Lung (tissue), 12 donors: ENCODE data around the gene TANC1. TPM values are rescaled to one million over a fixed set of nuclear protein-coding genes. Genes with fewer than 3 reads are reported as not detected.

Experiments used
- ATAC-seq: fragments of 200-7000 bp; cut with Tn5 transposase; one replicate; pipeline ENCODE4 v1.9.1; 2020; ENCODE audit warnings: moderate number of reproducible peaks; ENCODE audit not compliant: insufficient read depth, low FRiP score
- DNase-seq, 3 donors: peaks; one replicate each; pipeline ENCODE4 v3.0.0-alpha.2; 2013 to 2017
- H3K27ac ChIP-seq, 2 donors: one replicate each; pipeline ENCODE4 v1.5.1; 2013; ENCODE audit warnings: mild to moderate bottlenecking in 2 of 2, moderate library complexity in 2 of 2, control low read depth in 1 of 2, inconsistent platforms in 1 of 2, low read depth in 1 of 2, low read length in 1 of 2
- H3K27me3 ChIP-seq, 3 donors: one replicate each; pipeline ENCODE4 v1.5.1; 2013; ENCODE audit warnings: low read length in 2 of 3; ENCODE audit not compliant: control insufficient read depth in 3 of 3, insufficient read depth in 3 of 3
- H3K36me3 ChIP-seq, 4 donors: one replicate each; pipeline ENCODE4 v1.5.1; 2013; ENCODE audit warnings: low read length in 4 of 4, mild to moderate bottlenecking in 1 of 4, moderate library complexity in 1 of 4; ENCODE audit not compliant: control insufficient read depth in 4 of 4, insufficient read depth in 4 of 4
- H3K4me1 ChIP-seq, 5 donors: one replicate each; pipeline ENCODE4 v1.5.1; 2013; ENCODE audit warnings: low read length in 5 of 5, mild to moderate bottlenecking in 2 of 5, moderate library complexity in 1 of 5; ENCODE audit not compliant: control insufficient read depth in 5 of 5, insufficient read depth in 5 of 5
- H3K4me3 ChIP-seq: one replicate; pipeline ENCODE4 v1.5.1; 2013; ENCODE audit warnings: mild to moderate bottlenecking, control low read depth, moderate library complexity
- H3K9ac ChIP-seq, 2 donors: one replicate each; pipeline ENCODE4 v1.5.1; 2013; ENCODE audit warnings: low read length in 2 of 2, control low read depth in 1 of 2; ENCODE audit not compliant: insufficient read depth in 1 of 2
- H3K9me3 ChIP-seq, 4 donors: one replicate each; pipeline ENCODE4 v1.5.1; 2013; ENCODE audit warnings: low read length in 3 of 4, mild to moderate bottlenecking in 1 of 4, moderate library complexity in 1 of 4; ENCODE audit not compliant: control insufficient read depth in 4 of 4, insufficient read depth in 3 of 4
- CTCF ChIP-seq: IDR thresholded peaks from 2 replicates; pipeline ENCODE4 v1.5.1; 2012; ENCODE audit warnings: mild to moderate bottlenecking; ENCODE audit errors: control extremely low read depth, extremely low read depth
- WGBS, 2 donors: extraction: QIAGEN DNeasy Blood & Tissue Kit; methylation state at CpG; one replicate each; pipeline ENCODE4 v1.1.7; 2013; 5-methylcytosine and 5-hydroxymethylcytosine counted together
- polyA plus RNA-seq, 2 donors: library from polyadenylated mRNA; stranded (reverse); fragments of 200-250 nt; gene quantifications; one replicate each; pipeline ENCODE4 v1.2.1, GENCODE V29; 2013
- total RNA-seq, 2 donors: library from RNA; depleted of rRNA in 1 of 2; stranded (reverse); fragments of >200 nt in 1 of 2; gene quantifications; one replicate each; pipeline ENCODE4 v1.2.1, GENCODE V29; 2014 to 2021
- donor health status: control.
- donor health status: control.
- donor health status: Bipolar disorder and iron deficiency.
- donor health status: healthy.
- donor health status: DM: yes; HTN: yes; CAD: no.

TANC1 gene
- total and polyA plus RNA-seq, 4 donors = 14.3 to 99.5 (median 37.3) TPM

DNA sequence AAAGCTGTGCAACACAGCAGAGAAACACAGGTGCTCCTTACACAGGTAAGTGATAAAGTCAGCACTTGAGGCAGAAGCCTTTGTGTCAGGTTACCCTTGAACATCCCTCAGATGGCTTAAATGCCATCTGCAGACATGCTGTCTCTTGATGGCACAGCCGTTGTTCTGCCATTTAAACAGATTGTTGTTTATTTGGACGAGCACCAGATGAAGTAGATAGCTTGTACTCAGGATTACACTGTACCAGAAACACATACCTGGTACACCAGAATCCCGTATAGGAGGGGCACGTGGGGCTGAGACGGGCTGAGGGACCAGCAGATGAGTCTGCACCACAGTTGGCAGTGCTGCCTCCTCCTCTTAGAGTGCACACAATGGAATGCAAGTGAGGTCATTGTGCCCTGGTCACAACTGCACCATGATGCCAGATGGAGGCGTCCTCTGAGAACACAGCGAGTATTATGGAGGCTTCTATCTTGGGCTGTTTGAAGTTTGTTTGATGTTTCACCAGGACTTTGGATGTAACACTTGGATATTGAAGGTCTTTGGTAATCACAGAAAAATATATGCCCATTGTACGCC lies 143.0 kb downstream of the TANC1 start:
- H3K4me1 ChIP-seq = peaks cover 0 to 29% (median 14%) of the 10 kb centered on the region in 5 donors
- TF ChIP-seq CTCF = no peak
- H3K27me3 ChIP-seq = no peaks in the 10 kb centered on the region
- no peak for DNase-seq
- no peak overlapping the region for H3K9ac ChIP-seq
- H3K27ac ChIP-seq = peak overlapping the region in 1 of 2 donors; percentile 45
- 85 to 88% methylated on average over 8 of the region's 8 CpGs for WGBS, 2 donors
- peaks cover 0 to 2% (median 0%) of the 10 kb centered on the region in 4 donors for H3K9me3 ChIP-seq
- H3K4me3 ChIP-seq = no peak overlapping the region
- peaks cover 0 to 5% (median under 1%) of the 10 kb centered on the region in 4 donors for H3K36me3 ChIP-seq
- ATAC-seq = no peak

- Histone ChIP-seq H3K4me3 (no peak overlapping the region), H3K9me3 (peaks cover 0 to 3% (median 0%) of the 10 kb centered on the region in 4 donors), H3K36me3 (peaks cover 0 to 2% (median 0%) of the 10 kb centered on the region in 4 donors), H3K4me1 (peaks cover 0 to 24% (median 10%) of the 10 kb centered on the region in 5 donors), H3K27me3 (no peaks in the 10 kb centered on the region), H3K27ac (peak overlapping the region in 1 of 2 donors; percentile 75), H3K9ac (no peak overlapping the region)
- ATAC-seq (no peak), DNase-seq (no peak)
- 84 to 87% methylated on average over 5 of the region's 5 CpGs for WGBS, 2 donors
- TF ChIP-seq CTCF = no peak
Observed at GRCh38 chr2:159114835-159115234, 146.4 kb downstream of the TANC1 start.

DNA sequence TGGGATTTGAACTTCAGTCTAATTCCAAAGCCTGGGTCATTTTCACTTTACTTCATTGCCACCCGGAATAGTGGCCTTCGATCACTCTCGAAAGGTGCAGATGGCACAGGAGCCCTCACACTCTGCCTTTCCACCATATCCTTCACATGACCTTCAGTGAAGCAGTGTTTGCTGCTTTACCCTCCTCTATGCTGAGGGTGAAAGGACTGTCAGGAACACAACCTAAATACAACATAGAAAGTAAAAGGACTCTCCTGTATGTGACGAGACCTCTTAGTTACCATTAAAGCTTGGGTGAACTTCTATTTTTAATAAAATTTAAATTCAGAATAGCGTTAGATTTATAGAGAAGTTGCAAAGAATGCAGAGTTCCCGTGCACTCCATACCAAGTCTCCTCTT lies 148.5 kb downstream of the TANC1 start:
- H3K4me3 ChIP-seq = no peak overlapping the region
- no peaks in the 10 kb centered on the region for H3K27me3 ChIP-seq
- H3K9me3 ChIP-seq = peaks cover 0 to 3% (median 0%) of the 10 kb centered on the region in 4 donors
- no peak for ATAC-seq
- H3K27ac ChIP-seq = peak overlapping the region in 1 of 2 donors; percentile 40
- H3K9ac ChIP-seq = no peak overlapping the region
- 96 to 98% methylated on average over 6 of the region's 6 CpGs for WGBS, 2 donors
- no peak for DNase-seq
- H3K36me3 ChIP-seq = peaks cover 0 to 2% (median under 1%) of the 10 kb centered on the region in 4 donors
- no peak for TF ChIP-seq CTCF
- peaks cover 0 to 18% (median 11%) of the 10 kb centered on the region in 5 donors for H3K4me1 ChIP-seq
